ENCODE measurements around the gene ZNF219. TPM values are rescaled to one million over a fixed set of nuclear protein-coding genes. Genes with fewer than 3 reads are reported as not detected.

Gene ZNF219
- total RNA-seq, 2 donors from 2014 or later: 43.4 to 59.6 TPM

- H3K9me3 Mint-ChIP-seq: no peaks in the 10 kb centered on the region
- peaks cover 8% of the 10 kb centered on the region for H3K4me1 ChIP-seq (ENCODE audit: control insufficient read depth, insufficient read depth, low read length)
- H3K9ac ChIP-seq (ENCODE audit: extremely low read depth, low read length, poor library complexity, severe bottlenecking): no peak overlapping the region
- peak; percentile 47 for TF ChIP-seq CTCF (conservative IDR thresholded peaks at IDR 0.05)
- no peak for DNase-seq
- no peak overlapping the region for H3K4me3 ChIP-seq (ENCODE audit: low read length)
- H3K36me3 Mint-ChIP-seq (ENCODE audit: low read depth): peaks cover under 1% of the 10 kb centered on the region
- peaks cover 23% of the 10 kb centered on the region for H3K4me1 Mint-ChIP-seq
- H3K36me3 ChIP-seq (ENCODE audit: control insufficient read depth, insufficient read depth, low read length): no peaks in the 10 kb centered on the region
- no peaks in the 10 kb centered on the region for H3K9me3 ChIP-seq (ENCODE audit: control insufficient read depth, low read length)
- WGBS, 2 experiments (ENCODE audit: insufficient coverage in 1 of 2, insufficient read length in 1 of 2): 74 to 95% methylated on average over 5 to 7 of the region's 7 CpGs
- no peak overlapping the region for H3K27ac ChIP-seq (ENCODE audit: low read depth, low read length)
- H3K27me3 Mint-ChIP-seq (ENCODE audit: insufficient read depth): peaks cover 8% of the 10 kb centered on the region
- H3K27me3 ChIP-seq (ENCODE audit: control insufficient read depth, insufficient read depth, low read length, poor library complexity, severe bottlenecking): no peaks in the 10 kb centered on the region
- no peak overlapping the region for H3K27ac Mint-ChIP-seq
- no peak overlapping the region for H3K4me3 Mint-ChIP-seq
These were observed 31.5 kb downstream of the ZNF219 start for GRCh38 chr14:21066882-21067502.

GRCh38 chr14:21063479-21063878, 35.0 kb downstream of the ZNF219 start:
- DNase-seq: no peak
- H3K4me1 ChIP-seq (ENCODE audit: control insufficient read depth, insufficient read depth, low read length): peaks cover 7% of the 10 kb centered on the region
- Mint-ChIP-seq H3K9me3 (no peaks in the 10 kb centered on the region), H3K4me3 (no peak overlapping the region), H3K27ac (no peak overlapping the region), H3K27me3 (ENCODE audit: insufficient read depth) (peaks cover 6% of the 10 kb centered on the region), H3K36me3 (ENCODE audit: low read depth) (no peaks in the 10 kb centered on the region), H3K4me1 (peaks cover 18% of the 10 kb centered on the region)
- 46 to 69% methylated on average over 3 of the region's 3 CpGs for WGBS, 2 experiments (ENCODE audit: insufficient coverage in 1 of 2, insufficient read length in 1 of 2)
- no peaks in the 10 kb centered on the region for H3K36me3 ChIP-seq (ENCODE audit: control insufficient read depth, insufficient read depth, low read length)
- H3K9ac ChIP-seq (ENCODE audit: extremely low read depth, low read length, poor library complexity, severe bottlenecking): no peak overlapping the region
- no peak overlapping the region for H3K27ac ChIP-seq (ENCODE audit: low read depth, low read length)
- TF ChIP-seq CTCF (conservative IDR thresholded peaks at IDR 0.05): no peak
- no peaks in the 10 kb centered on the region for H3K9me3 ChIP-seq (ENCODE audit: control insufficient read depth, low read length)
- no peak overlapping the region for H3K4me3 ChIP-seq (ENCODE audit: low read length)
- no peaks in the 10 kb centered on the region for H3K27me3 ChIP-seq (ENCODE audit: control insufficient read depth, insufficient read depth, low read length, poor library complexity, severe bottlenecking)

- H3K27ac ChIP-seq (ENCODE audit: low read depth, low read length): no peak overlapping the region
- no peak overlapping the region for H3K27ac Mint-ChIP-seq
- no peak for DNase-seq
- no peaks in the 10 kb centered on the region for H3K36me3 ChIP-seq (ENCODE audit: control insufficient read depth, insufficient read depth, low read length)
- no peaks in the 10 kb centered on the region for H3K9me3 Mint-ChIP-seq
- no peaks in the 10 kb centered on the region for H3K27me3 ChIP-seq (ENCODE audit: control insufficient read depth, insufficient read depth, low read length, poor library complexity, severe bottlenecking)
- H3K27me3 Mint-ChIP-seq (ENCODE audit: insufficient read depth): no peaks in the 10 kb centered on the region
- no peak overlapping the region for H3K4me3 ChIP-seq (ENCODE audit: low read length)
- no peak overlapping the region for H3K9ac ChIP-seq (ENCODE audit: extremely low read depth, low read length, poor library complexity, severe bottlenecking)
- no peak for TF ChIP-seq CTCF (conservative IDR thresholded peaks at IDR 0.05)
- H3K4me3 Mint-ChIP-seq: no peak overlapping the region
- peaks cover 18% of the 10 kb centered on the region for H3K4me1 Mint-ChIP-seq
- WGBS, 2 experiments (ENCODE audit: insufficient coverage in 1 of 2, insufficient read length in 1 of 2): 92 to 100% methylated on average over 1 to 3 of the region's 3 CpGs
- H3K4me1 ChIP-seq (ENCODE audit: control insufficient read depth, insufficient read depth, low read length): peaks cover 4% of the 10 kb centered on the region
- H3K9me3 ChIP-seq (ENCODE audit: control insufficient read depth, low read length): no peaks in the 10 kb centered on the region
- H3K36me3 Mint-ChIP-seq (ENCODE audit: low read depth): no peaks in the 10 kb centered on the region
These were observed 37.1 kb downstream of the ZNF219 start for GRCh38 chr14:21061347-21061668.

All from endodermal cell (in vitro differentiated cells).